ENCODE results near the gene PGM1.

The PGM1 gene

GRCh38 chr1:63622849-63623566 lies 29.8 kb downstream of the PGM1 start:
- Histone ChIP-seq H3K9me3 (ENCODE audit: control insufficient read depth, low read length) (no peaks in the 10 kb centered on the region), H3K9ac (ENCODE audit: low read length) (no peak overlapping the region), H3K27me3 (ENCODE audit: control insufficient read depth, insufficient read depth, low read length) (no peaks in the 10 kb centered on the region), H3K36me3 (ENCODE audit: control insufficient read depth, insufficient read depth, low read length) (no peaks in the 10 kb centered on the region), H3K4me1 (ENCODE audit: control insufficient read depth, insufficient read depth, low read length) (no peaks in the 10 kb centered on the region), H3K4me3 (ENCODE audit: low read length) (no peak overlapping the region)

- no peak overlapping the region for H3K4me3 ChIP-seq (ENCODE audit: low read length)
- H3K27me3 ChIP-seq (ENCODE audit: control insufficient read depth, insufficient read depth, low read length): no peaks in the 10 kb centered on the region
- no peak overlapping the region for H3K9ac ChIP-seq (ENCODE audit: low read length)
- H3K4me1 ChIP-seq (ENCODE audit: control insufficient read depth, insufficient read depth, low read length): no peaks in the 10 kb centered on the region
- H3K36me3 ChIP-seq (ENCODE audit: control insufficient read depth, insufficient read depth, low read length): no peaks in the 10 kb centered on the region
- H3K9me3 ChIP-seq (ENCODE audit: control insufficient read depth, low read length): no peaks in the 10 kb centered on the region
These were observed 30.7 kb downstream of the PGM1 start for GRCh38 chr1:63623952-63624351.

GRCh38 chr1:63624911-63625310 lies 31.7 kb downstream of the PGM1 start:
- Histone ChIP-seq H3K9me3 (ENCODE audit: control insufficient read depth, low read length) (no peaks in the 10 kb centered on the region), H3K36me3 (ENCODE audit: control insufficient read depth, insufficient read depth, low read length) (no peaks in the 10 kb centered on the region), H3K27me3 (ENCODE audit: control insufficient read depth, insufficient read depth, low read length) (no peaks in the 10 kb centered on the region), H3K4me1 (ENCODE audit: control insufficient read depth, insufficient read depth, low read length) (no peaks in the 10 kb centered on the region), H3K9ac (ENCODE audit: low read length) (no peak overlapping the region), H3K4me3 (ENCODE audit: low read length) (no peak overlapping the region)

GRCh38 chr1:63626222-63626621 lies 33.0 kb downstream of the PGM1 start:
- H3K27me3 ChIP-seq (ENCODE audit: control insufficient read depth, insufficient read depth, low read length): no peaks in the 10 kb centered on the region
- no peaks in the 10 kb centered on the region for H3K4me1 ChIP-seq (ENCODE audit: control insufficient read depth, insufficient read depth, low read length)
- H3K9ac ChIP-seq (ENCODE audit: low read length): no peak overlapping the region
- no peak overlapping the region for H3K4me3 ChIP-seq (ENCODE audit: low read length)
- H3K9me3 ChIP-seq (ENCODE audit: control insufficient read depth, low read length): no peaks in the 10 kb centered on the region
- no peaks in the 10 kb centered on the region for H3K36me3 ChIP-seq (ENCODE audit: control insufficient read depth, insufficient read depth, low read length)

GRCh38 chr1:63628607-63629006 lies 35.4 kb downstream of the PGM1 start:
- Histone ChIP-seq H3K27me3 (ENCODE audit: control insufficient read depth, insufficient read depth, low read length) (no peaks in the 10 kb centered on the region), H3K4me3 (ENCODE audit: low read length) (no peak overlapping the region), H3K9ac (ENCODE audit: low read length) (no peak overlapping the region), H3K4me1 (ENCODE audit: control insufficient read depth, insufficient read depth, low read length) (no peaks in the 10 kb centered on the region), H3K36me3 (ENCODE audit: control insufficient read depth, insufficient read depth, low read length) (no peaks in the 10 kb centered on the region), H3K9me3 (ENCODE audit: control insufficient read depth, low read length) (no peaks in the 10 kb centered on the region)

GRCh38 chr1:63630238-63630637 lies 37.0 kb downstream of the PGM1 start:
- Histone ChIP-seq H3K9ac (ENCODE audit: low read length) (no peak overlapping the region), H3K4me1 (ENCODE audit: control insufficient read depth, insufficient read depth, low read length) (no peaks in the 10 kb centered on the region), H3K4me3 (ENCODE audit: low read length) (no peak overlapping the region), H3K9me3 (ENCODE audit: control insufficient read depth, low read length) (no peaks in the 10 kb centered on the region), H3K27me3 (ENCODE audit: control insufficient read depth, insufficient read depth, low read length) (no peaks in the 10 kb centered on the region), H3K36me3 (ENCODE audit: control insufficient read depth, insufficient read depth, low read length) (no peaks in the 10 kb centered on the region)

GRCh38 chr1:63630666-63631065 lies 37.5 kb downstream of the PGM1 start:
- H3K36me3 ChIP-seq (ENCODE audit: control insufficient read depth, insufficient read depth, low read length): no peaks in the 10 kb centered on the region
- no peaks in the 10 kb centered on the region for H3K4me1 ChIP-seq (ENCODE audit: control insufficient read depth, insufficient read depth, low read length)
- no peak overlapping the region for H3K9ac ChIP-seq (ENCODE audit: low read length)
- no peaks in the 10 kb centered on the region for H3K27me3 ChIP-seq (ENCODE audit: control insufficient read depth, insufficient read depth, low read length)
- no peak overlapping the region for H3K4me3 ChIP-seq (ENCODE audit: low read length)
- H3K9me3 ChIP-seq (ENCODE audit: control insufficient read depth, low read length): no peaks in the 10 kb centered on the region

GRCh38 chr1:63632110-63632509 lies 38.9 kb downstream of the PGM1 start:
- Histone ChIP-seq H3K36me3 (ENCODE audit: control insufficient read depth, insufficient read depth, low read length) (no peaks in the 10 kb centered on the region), H3K4me1 (ENCODE audit: control insufficient read depth, insufficient read depth, low read length) (no peaks in the 10 kb centered on the region), H3K4me3 (ENCODE audit: low read length) (no peak overlapping the region), H3K27me3 (ENCODE audit: control insufficient read depth, insufficient read depth, low read length) (no peaks in the 10 kb centered on the region), H3K9me3 (ENCODE audit: control insufficient read depth, low read length) (no peaks in the 10 kb centered on the region), H3K9ac (ENCODE audit: low read length) (no peak overlapping the region)

- Histone ChIP-seq H3K9ac (ENCODE audit: low read length) (no peak overlapping the region), H3K4me1 (ENCODE audit: control insufficient read depth, insufficient read depth, low read length) (no peaks in the 10 kb centered on the region), H3K36me3 (ENCODE audit: control insufficient read depth, insufficient read depth, low read length) (no peaks in the 10 kb centered on the region), H3K9me3 (ENCODE audit: control insufficient read depth, low read length) (no peaks in the 10 kb centered on the region), H3K4me3 (ENCODE audit: low read length) (no peak overlapping the region), H3K27me3 (ENCODE audit: control insufficient read depth, insufficient read depth, low read length) (no peaks in the 10 kb centered on the region)
These were observed 40.1 kb downstream of the PGM1 start for GRCh38 chr1:63633281-63633680.

GRCh38 chr1:63634471-63634870 lies 41.3 kb downstream of the PGM1 start:
- peaks cover 3% of the 10 kb centered on the region for H3K4me1 ChIP-seq (ENCODE audit: control insufficient read depth, insufficient read depth, low read length)
- H3K9me3 ChIP-seq (ENCODE audit: control insufficient read depth, low read length): no peaks in the 10 kb centered on the region
- H3K9ac ChIP-seq (ENCODE audit: low read length): no peak overlapping the region
- H3K4me3 ChIP-seq (ENCODE audit: low read length): no peak overlapping the region
- H3K27me3 ChIP-seq (ENCODE audit: control insufficient read depth, insufficient read depth, low read length): no peaks in the 10 kb centered on the region
- H3K36me3 ChIP-seq (ENCODE audit: control insufficient read depth, insufficient read depth, low read length): no peaks in the 10 kb centered on the region

GRCh38 chr1:63635681-63636080 lies 42.5 kb downstream of the PGM1 start:
- Histone ChIP-seq H3K36me3 (ENCODE audit: control insufficient read depth, insufficient read depth, low read length) (no peaks in the 10 kb centered on the region), H3K9me3 (ENCODE audit: control insufficient read depth, low read length) (no peaks in the 10 kb centered on the region), H3K27me3 (ENCODE audit: control insufficient read depth, insufficient read depth, low read length) (no peaks in the 10 kb centered on the region), H3K9ac (ENCODE audit: low read length) (no peak overlapping the region), H3K4me3 (ENCODE audit: low read length) (no peak overlapping the region), H3K4me1 (ENCODE audit: control insufficient read depth, insufficient read depth, low read length) (peaks cover 8% of the 10 kb centered on the region)

- Histone ChIP-seq H3K9ac (ENCODE audit: low read length) (no peak overlapping the region), H3K4me3 (ENCODE audit: low read length) (no peak overlapping the region), H3K36me3 (ENCODE audit: control insufficient read depth, insufficient read depth, low read length) (no peaks in the 10 kb centered on the region), H3K9me3 (ENCODE audit: control insufficient read depth, low read length) (no peaks in the 10 kb centered on the region), H3K4me1 (ENCODE audit: control insufficient read depth, insufficient read depth, low read length) (peaks cover 16% of the 10 kb centered on the region), H3K27me3 (ENCODE audit: control insufficient read depth, insufficient read depth, low read length) (no peaks in the 10 kb centered on the region)
These were observed 43.2 kb downstream of the PGM1 start for GRCh38 chr1:63636192-63637105.
